ENCODE data around the gene C9orf43. TPM values are rescaled to one million over a fixed set of nuclear protein-coding genes. Genes with fewer than 3 reads are reported as not detected.
A peak's percentile ranks its signal among the peaks of the same experiment; 100 is the strongest.
"Not testable (repeated sequence)": the region's sequence is repeated elsewhere in the genome, so short reads cannot be mapped to it uniquely, and the experiment has no call there.

The C9orf43 gene
- under 1 TPM in 3 of 4 donors, not detected in 1; 0.36 to 0.68 (median 0.55) TPM for total RNA-seq
- polyA plus RNA-seq = under 1 TPM in 2 of 3 donors, not detected in 1; 0.20 to 0.60 TPM

GRCh38 chr9:113410207-113410864 is at the start of gene C9orf43, which contains the start of gene POLE3:
Gene C9orf43, plus strand, starts transcription at chr9:113410747. Its CDS starts 2,747 bp downstream, at chr9:113413494.
Gene POLE3, minus strand, starts transcription at chr9:113410675. Its CDS starts 382 bp downstream, at chr9:113410293.
- DNase-seq = peak; percentile 97
- intact Hi-C loops (cut with DNase I) = loop anchor here (1.0 to 10.0 kb wide), 3 partner anchors 135 to 356 kb away; partner anchors contain the start of genes CDC26, FKBP15, PRPF4 and SLC31A1
- TF ChIP-seq CTCF (IDR thresholded peaks at IDR 0.05) = no peak
- TF ChIP-seq POLR2AphosphoS5 (IDR thresholded peaks at IDR 0.05) = peak; percentile 85 to 94 (median 87)
- TF ChIP-seq EP300 (IDR thresholded peaks at IDR 0.05) = peak in 2 of 4 donors; percentile 7 to 33
- peak; percentile 68 to 74 for TF ChIP-seq POLR2A (IDR thresholded peaks at IDR 0.05)
- Histone ChIP-seq H3K4me3 (peak within 1 kb of the TSS; percentile 57 to 84 (median 72)), H3K27me3 (no peaks in the 10 kb centered on the region), H3K9me3 (no peaks in the 10 kb centered on the region), H3K27ac (peak within 1 kb of the TSS; percentile 93 to 98 (median 94)), H3K4me1 (peaks cover 0 to 24% (median 20%) of the 10 kb centered on the region in 4 donors), H3K36me3 (peaks cover 0 to 20% (median 8%) of the 10 kb centered on the region in 4 donors)
- WGBS, 2 donors = 0% methylated on average over 61 of the region's 61 CpGs

GRCh38 chr9:113361304-113362018 is 49.1 kb upstream of the C9orf43 start:
- no peak for DNase-seq
- no peak for TF ChIP-seq POLR2A (IDR thresholded peaks at IDR 0.05)
- TF ChIP-seq CTCF (IDR thresholded peaks at IDR 0.05) = no peak
- TF ChIP-seq EP300 (IDR thresholded peaks at IDR 0.05) = no peak
- TF ChIP-seq POLR2AphosphoS5 (IDR thresholded peaks at IDR 0.05) = no peak
- Histone ChIP-seq H3K4me3 (no peak overlapping the region), H3K4me1 (no peaks in the 10 kb centered on the region), H3K36me3 (no peaks in the 10 kb centered on the region), H3K27ac (no peak overlapping the region), H3K9me3 (no peaks in the 10 kb centered on the region), H3K27me3 (no peaks in the 10 kb centered on the region)
- 73 to 80% methylated on average over 7 of the region's 7 CpGs for WGBS, 2 donors
- intact Hi-C loops (cut with DNase I) = no loop called here

GRCh38 chr9:113363336-113363735 is 47.2 kb upstream of the C9orf43 start:
- no peak for DNase-seq
- Histone ChIP-seq H3K27me3 (no peaks in the 10 kb centered on the region), H3K4me1 (no peaks in the 10 kb centered on the region), H3K36me3 (no peaks in the 10 kb centered on the region), H3K4me3 (no peak overlapping the region), H3K9me3 (no peaks in the 10 kb centered on the region), H3K27ac (no peak overlapping the region)
- WGBS, 2 donors = 79 to 80% methylated on average over 3 of the region's 3 CpGs
- intact Hi-C loops (cut with DNase I) = no loop called here
- TF ChIP-seq CTCF (IDR thresholded peaks at IDR 0.05) (no peak), POLR2AphosphoS5 (IDR thresholded peaks at IDR 0.05) (no peak), POLR2A (IDR thresholded peaks at IDR 0.05) (no peak), EP300 (IDR thresholded peaks at IDR 0.05) (no peak)

GRCh38 chr9:113364951-113365350 is 45.6 kb upstream of the C9orf43 start:
- TF ChIP-seq EP300 (IDR thresholded peaks at IDR 0.05) (no peak), POLR2AphosphoS5 (IDR thresholded peaks at IDR 0.05) (no peak), POLR2A (IDR thresholded peaks at IDR 0.05) (no peak), CTCF (IDR thresholded peaks at IDR 0.05) (no peak)
- H3K4me1 ChIP-seq = no peaks in the 10 kb centered on the region
- H3K27me3 ChIP-seq = no peaks in the 10 kb centered on the region
- no peak for DNase-seq
- intact Hi-C loops (cut with DNase I) = no loop called here
- no peaks in the 10 kb centered on the region for H3K9me3 ChIP-seq
- no peak overlapping the region for H3K27ac ChIP-seq
- H3K36me3 ChIP-seq = no peaks in the 10 kb centered on the region
- 78 to 92% methylated on average over 1 of the region's 1 CpG for WGBS, 2 donors
- H3K4me3 ChIP-seq = no peak overlapping the region

GRCh38 chr9:113365652-113366051 is 44.9 kb upstream of the C9orf43 start:
- H3K9me3 ChIP-seq; H3K4me3 ChIP-seq; H3K36me3 ChIP-seq; DNase-seq; H3K27me3 ChIP-seq; H3K27ac ChIP-seq; H3K4me1 ChIP-seq; intact Hi-C loops (cut with DNase I): not testable (repeated sequence)
- WGBS, 2 donors = 90 to 97% methylated on average over 3 of the region's 3 CpGs

All from sigmoid colon (tissue), 7 donors.